Activated CD4-positive, alpha-beta T cell treated with anti-CD3 and anti-CD28 coated beads, Interleukin-2, amount 10 ng/mL, durations not matched to agents 7 days and 5 days (primary cell): ENCODE data around the gene SAMD11. TPM values are rescaled to one million over a fixed set of nuclear protein-coding genes. Genes with fewer than 3 reads are reported as not detected.

Experiments used
- CTCF ChIA-PET: fragments of 350-600 bp; sonication (Branson Sonifier 250); formaldehyde crosslinking; loops from one replicate; lab custom pipeline; 2021; ENCODE audit warnings: antibody characterized with exemption; lab: Charles Lee
- POLR2A ChIA-PET: fragments of 350-600 bp; sonication (Branson Sonifier 250); formaldehyde crosslinking; loops from one replicate; lab custom pipeline; 2021; ENCODE audit warnings: antibody characterized with exemption; lab: Charles Lee
- DNase-seq: peaks from one replicate; pipeline ENCODE4 v3.0.0-alpha.2; 2020
- H3K27ac Mint-ChIP-seq: one replicate; pipeline ENCODE4 v1.8.0; 2021; ENCODE audit warnings: mild to moderate bottlenecking, moderate library complexity, mixed read lengths
- H3K27me3 Mint-ChIP-seq: one replicate; pipeline ENCODE4 v1.8.0; 2021; ENCODE audit warnings: mixed read lengths
- H3K36me3 Mint-ChIP-seq: one replicate; pipeline ENCODE4 v1.8.0; 2021; ENCODE audit warnings: low read depth, mixed read lengths
- H3K4me1 Mint-ChIP-seq: one replicate; pipeline ENCODE4 v1.8.0; 2021; ENCODE audit warnings: mixed read lengths
- H3K4me3 Mint-ChIP-seq: one replicate; pipeline ENCODE4 v1.8.0; 2021; ENCODE audit warnings: mild to moderate bottlenecking, moderate library complexity, mixed read lengths
- H3K9me3 Mint-ChIP-seq: one replicate; pipeline ENCODE4 v1.8.0; 2021; ENCODE audit warnings: mixed read lengths
- total RNA-seq, 2 experiments: library from RNA; stranded (reverse); gene quantifications; one replicate each; pipeline ENCODE4 v1.2.3, GENCODE V29; 2021

The SAMD11 gene
- total RNA-seq, 2 experiments from 2014 or later: not detected

DNA sequence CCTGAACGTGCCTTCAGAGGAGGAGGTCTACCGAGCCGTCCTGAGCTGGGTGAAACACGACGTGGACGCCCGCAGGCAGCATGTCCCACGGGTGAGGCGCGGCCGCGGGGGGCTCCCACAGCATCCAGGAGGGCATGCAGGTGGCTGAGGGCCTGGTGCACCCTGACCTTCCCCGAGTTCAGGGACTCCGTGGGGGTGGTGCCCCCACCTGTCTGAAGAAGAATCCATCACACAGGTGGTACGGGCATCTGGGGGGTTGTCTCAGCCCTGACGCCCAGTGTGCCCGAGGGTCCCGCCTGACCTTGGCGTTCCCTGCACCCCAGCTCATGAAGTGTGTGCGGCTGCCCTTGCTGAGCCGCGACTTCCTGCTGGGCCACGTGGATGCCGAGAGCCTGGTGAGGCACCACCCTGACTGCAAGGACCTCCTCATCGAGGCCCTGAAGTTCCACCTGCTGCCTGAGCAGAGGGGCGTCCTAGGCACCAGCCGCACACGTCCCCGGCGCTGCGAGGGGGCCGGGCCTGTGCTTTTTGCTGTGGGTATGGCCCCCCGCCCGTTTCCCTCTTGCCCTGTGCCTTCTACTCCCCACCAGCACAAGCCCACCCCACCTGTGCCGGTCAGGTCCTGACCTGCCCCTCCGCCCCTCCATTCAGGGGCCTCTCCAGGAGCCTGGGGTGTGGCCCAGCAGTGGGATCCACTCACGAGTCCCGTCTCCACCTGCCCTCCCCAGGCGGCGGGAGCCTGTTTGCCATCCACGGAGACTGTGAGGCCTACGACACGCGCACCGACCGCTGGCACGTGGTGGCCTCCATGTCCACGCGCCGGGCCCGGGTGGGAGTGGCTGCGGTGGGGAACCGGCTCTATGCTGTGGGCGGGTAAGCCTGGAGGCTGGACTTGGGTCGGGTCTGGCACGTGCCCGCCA, 38.9 kb downstream of the SAMD11 start:
- H3K4me1 Mint-ChIP-seq: peaks cover 30% of the 10 kb centered on the region
- H3K4me3 Mint-ChIP-seq: peak overlapping the region; percentile 61
- H3K9me3 Mint-ChIP-seq: no peaks in the 10 kb centered on the region
- peaks cover 3% of the 10 kb centered on the region for H3K36me3 Mint-ChIP-seq
- ChIA-PET POLR2A (interaction anchor here (0.6 kb wide), 1 partner anchor 651 kb away, joined by 3 read pairs; no protein-coding TSS in a partner anchor), CTCF (interaction anchor here (1.2 kb wide), 1 partner anchor 10 kb away, joined by 3 read pairs; no protein-coding TSS in a partner anchor)
- H3K27ac Mint-ChIP-seq: no peak overlapping the region
- no peaks in the 10 kb centered on the region for H3K27me3 Mint-ChIP-seq
- no peak for DNase-seq

DNA sequence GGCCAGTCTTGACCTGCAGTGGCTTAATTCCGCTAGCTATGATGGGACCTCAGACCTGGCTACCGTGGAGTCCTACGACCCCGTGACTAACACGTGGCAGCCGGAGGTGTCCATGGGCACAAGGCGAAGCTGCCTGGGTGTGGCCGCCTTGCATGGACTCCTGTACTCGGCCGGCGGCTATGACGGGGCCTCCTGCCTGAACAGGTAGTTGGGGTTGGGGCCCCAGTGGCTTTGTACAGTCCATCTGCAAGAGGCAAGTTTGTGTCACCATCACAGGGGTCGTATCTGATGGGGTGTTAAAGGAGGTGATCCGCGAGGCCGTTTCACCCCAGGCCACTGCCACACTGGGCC, 39.6 kb downstream of the SAMD11 start:
- Mint-ChIP-seq H3K36me3 (peaks cover 3% of the 10 kb centered on the region), H3K4me1 (peaks cover 24% of the 10 kb centered on the region), H3K27ac (no peak overlapping the region), H3K9me3 (no peaks in the 10 kb centered on the region), H3K4me3 (no peak overlapping the region), H3K27me3 (peaks cover under 1% of the 10 kb centered on the region)
- POLR2A ChIA-PET: no interaction called here
- CTCF ChIA-PET: interaction anchor here (1.2 kb wide), 1 partner anchor 9 kb away, joined by 3 read pairs; no protein-coding TSS in a partner anchor
- DNase-seq: no peak

DNA sequence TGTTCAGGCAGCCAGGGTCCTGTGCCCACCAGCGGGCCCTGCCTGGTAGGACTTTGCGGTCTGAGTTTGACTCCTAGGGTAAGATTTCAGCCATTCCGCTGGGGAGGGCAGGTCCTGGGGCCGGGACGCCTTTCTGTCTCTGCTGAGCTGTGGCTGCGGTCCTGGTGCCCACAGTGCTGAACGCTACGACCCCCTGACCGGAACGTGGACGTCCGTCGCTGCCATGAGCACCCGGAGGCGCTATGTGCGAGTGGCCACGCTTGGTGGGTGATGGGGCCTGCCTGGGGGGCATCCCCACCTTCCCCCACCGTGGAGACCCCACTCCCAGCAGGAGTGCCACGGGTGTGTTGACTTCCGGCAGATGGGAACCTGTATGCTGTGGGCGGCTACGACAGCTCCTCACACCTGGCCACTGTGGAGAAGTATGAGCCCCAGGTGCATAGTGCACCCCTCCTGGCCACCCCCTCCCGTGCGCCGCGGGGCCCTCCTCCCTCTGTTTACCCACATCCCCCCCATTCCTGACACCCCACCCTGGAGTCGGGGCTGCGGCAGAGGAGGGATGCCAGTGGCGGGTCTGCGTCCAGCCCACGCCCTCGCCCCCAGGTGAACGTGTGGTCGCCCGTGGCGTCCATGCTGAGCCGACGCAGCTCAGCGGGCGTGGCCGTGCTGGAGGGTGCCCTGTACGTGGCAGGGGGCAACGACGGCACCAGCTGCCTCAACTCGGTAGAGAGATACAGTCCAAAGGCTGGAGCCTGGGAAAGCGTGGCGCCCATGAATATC, 40.2 kb downstream of the SAMD11 start:
- no peak for DNase-seq
- ChIA-PET POLR2A (no interaction called here), CTCF (interaction anchor here (1.2 kb wide), 1 partner anchor 8 kb away, joined by 3 read pairs; no protein-coding TSS in a partner anchor)
- H3K27me3 Mint-ChIP-seq: peaks cover 3% of the 10 kb centered on the region
- H3K36me3 Mint-ChIP-seq: peaks cover 3% of the 10 kb centered on the region
- H3K9me3 Mint-ChIP-seq: no peaks in the 10 kb centered on the region
- no peak overlapping the region for H3K27ac Mint-ChIP-seq
- peaks cover 21% of the 10 kb centered on the region for H3K4me1 Mint-ChIP-seq
- no peak overlapping the region for H3K4me3 Mint-ChIP-seq

DNA sequence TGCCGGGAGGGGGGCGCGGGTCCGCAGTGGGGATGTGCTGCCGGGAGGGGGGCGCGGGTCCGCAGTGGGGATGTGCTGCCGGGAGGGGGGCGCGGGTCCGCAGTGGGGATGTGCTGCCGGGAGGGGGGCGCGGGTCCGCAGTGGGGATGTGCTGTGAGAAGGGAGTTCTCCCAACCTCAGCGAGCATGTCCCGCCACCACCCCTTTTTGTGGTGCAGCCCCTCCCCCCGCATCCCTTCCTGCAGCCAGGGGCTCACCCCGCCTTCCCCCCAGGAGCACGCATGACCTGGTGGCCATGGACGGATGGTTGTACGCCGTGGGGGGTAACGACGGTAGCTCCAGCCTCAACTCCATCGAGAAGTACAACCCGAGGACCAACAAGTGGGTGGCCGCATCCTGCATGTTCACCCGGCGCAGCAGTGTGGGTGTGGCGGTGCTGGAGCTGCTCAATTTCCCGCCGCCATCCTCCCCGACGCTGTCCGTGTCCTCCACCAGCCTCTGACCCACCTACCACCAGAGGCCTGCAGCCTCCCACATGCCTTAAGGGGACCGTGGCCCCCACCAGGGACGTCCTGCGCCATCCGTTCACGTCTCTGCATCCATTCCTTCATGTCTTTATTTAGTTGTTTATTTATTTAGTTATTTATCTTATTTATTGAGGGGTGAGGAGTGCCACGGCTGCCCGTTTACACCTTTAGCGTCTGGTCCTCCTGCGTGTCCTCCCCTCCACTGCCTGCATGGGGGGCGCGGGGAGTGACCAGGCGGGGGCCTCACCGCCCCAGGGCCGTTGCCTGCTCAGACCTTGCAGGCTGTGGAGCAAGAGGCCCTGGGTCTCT, 41.2 kb downstream of the SAMD11 start:
- Mint-ChIP-seq H3K4me3 (no peak overlapping the region), H3K4me1 (peaks cover 21% of the 10 kb centered on the region), H3K36me3 (peaks cover 3% of the 10 kb centered on the region), H3K27ac (no peak overlapping the region), H3K27me3 (peaks cover 11% of the 10 kb centered on the region), H3K9me3 (peaks cover 3% of the 10 kb centered on the region)
- DNase-seq: no peak
- POLR2A ChIA-PET: no interaction called here
- CTCF ChIA-PET: no interaction called here

DNA sequence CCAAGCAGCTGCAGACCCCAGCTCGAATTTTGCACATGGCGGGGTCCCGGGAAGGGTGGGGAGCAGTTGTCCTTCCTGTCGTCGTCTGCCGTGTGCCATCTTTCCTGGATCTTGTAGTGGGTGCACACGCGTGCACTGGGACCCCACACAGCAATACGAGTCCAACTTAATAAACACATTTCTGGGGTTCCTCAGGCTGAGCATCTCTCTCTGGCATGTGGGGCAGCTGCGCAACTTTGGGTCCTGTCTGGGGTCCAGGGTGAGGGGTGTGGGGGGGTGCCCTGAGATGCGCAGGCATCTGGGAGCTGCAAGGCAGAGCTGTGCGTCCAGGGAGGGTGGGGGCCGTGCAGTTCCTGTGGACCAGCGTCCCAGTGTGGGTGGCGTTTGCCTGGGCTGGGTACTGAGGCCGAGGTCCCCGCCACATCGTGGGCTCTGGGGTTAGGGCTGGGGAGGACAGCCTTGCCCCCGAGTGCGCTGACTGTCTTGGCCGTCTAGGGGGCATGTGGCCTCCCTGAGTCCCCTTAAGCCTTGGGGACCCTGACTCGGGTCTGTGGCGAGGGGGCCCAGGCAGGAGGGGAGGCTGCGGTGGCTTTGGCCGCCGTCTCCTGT, 41.9 kb downstream of the SAMD11 start:
- peaks cover 17% of the 10 kb centered on the region for H3K4me1 Mint-ChIP-seq
- ChIA-PET POLR2A (no interaction called here), CTCF (no interaction called here)
- peaks cover 3% of the 10 kb centered on the region for H3K9me3 Mint-ChIP-seq
- peaks cover 11% of the 10 kb centered on the region for H3K27me3 Mint-ChIP-seq
- H3K4me3 Mint-ChIP-seq: peak overlapping the region; percentile 38
- H3K36me3 Mint-ChIP-seq: peaks cover 3% of the 10 kb centered on the region
- no peak overlapping the region for H3K27ac Mint-ChIP-seq
- DNase-seq: no peak

DNA sequence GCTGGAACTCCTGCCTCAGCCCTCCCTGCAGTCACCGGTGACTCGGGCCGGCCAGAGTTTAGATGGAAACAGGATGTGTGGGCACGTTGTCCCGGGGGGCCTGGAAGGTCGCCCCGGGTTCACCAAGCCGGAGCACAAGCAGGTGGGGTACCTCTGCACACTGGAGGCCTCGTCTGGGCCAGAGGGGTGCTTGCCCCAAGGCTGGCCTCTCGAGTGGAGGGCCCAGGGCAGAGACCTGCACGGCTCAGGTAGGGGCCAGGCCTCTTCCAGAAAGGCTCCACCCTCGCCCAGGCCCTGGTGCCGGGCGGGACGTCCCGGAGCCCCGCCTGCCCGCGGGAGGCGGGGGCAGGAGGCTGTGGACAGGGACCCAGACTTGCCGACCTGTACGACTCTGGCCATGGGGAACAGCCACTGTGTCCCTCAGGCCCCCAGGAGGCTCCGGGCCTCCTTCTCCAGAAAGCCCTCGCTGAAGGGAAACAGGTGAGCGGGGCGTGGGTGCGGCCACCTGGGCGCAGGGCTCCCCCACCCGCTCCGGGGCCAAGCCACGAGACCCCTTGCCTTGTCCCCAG, 42.5 kb downstream of the SAMD11 start, which contains the start of gene PLEKHN1:
Gene PLEKHN1 (plus strand): TSS at position 348 of the 569 bp plus-strand sequence. CDS start 50 bp downstream, at position 398.
- Mint-ChIP-seq H3K9me3 (peaks cover 3% of the 10 kb centered on the region), H3K36me3 (peaks cover 3% of the 10 kb centered on the region), H3K4me1 (peaks cover 17% of the 10 kb centered on the region), H3K4me3 (peak within 1 kb of the TSS; percentile 76), H3K27me3 (peaks cover 11% of the 10 kb centered on the region), H3K27ac (peak within 1 kb of the TSS; percentile 79)
- no peak for DNase-seq
- CTCF ChIA-PET: interaction anchor here (0.6 to 0.9 kb wide), 2 partner anchors 17 to 59 kb away, joined by 3 read pairs; no protein-coding TSS in a partner anchor
- POLR2A ChIA-PET: no interaction called here

DNA sequence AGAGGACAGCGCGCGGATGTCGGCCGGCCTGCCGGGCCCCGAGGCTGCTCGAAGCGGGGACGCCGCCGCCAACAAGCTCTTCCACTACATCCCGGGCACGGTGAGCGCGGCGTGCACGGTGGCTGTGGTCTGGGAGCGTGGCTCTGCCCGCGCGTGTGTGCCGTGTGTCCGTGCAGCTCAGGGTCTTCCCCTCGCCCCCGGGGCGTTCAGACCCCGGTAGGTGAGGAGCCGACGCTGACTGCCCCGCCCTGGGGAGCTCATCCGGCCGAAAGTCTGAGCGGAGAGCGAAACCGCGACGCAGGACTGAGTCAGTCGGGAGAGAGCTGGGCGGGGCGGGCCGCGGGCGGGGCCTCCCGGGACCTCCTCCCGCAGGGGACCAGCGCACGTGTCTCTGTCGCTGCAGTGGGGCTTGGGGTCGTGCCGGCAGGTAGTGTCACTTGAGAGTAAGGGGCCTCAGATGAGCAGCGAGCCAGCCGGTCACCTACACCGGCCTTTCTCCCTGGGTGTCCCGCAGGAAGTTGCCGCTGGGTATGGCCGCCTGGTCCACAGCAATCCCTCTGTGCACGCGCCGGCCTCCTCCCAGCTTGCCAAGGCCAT, 43.1 kb downstream of the SAMD11 start:
- peaks cover 11% of the 10 kb centered on the region for H3K27me3 Mint-ChIP-seq
- H3K27ac Mint-ChIP-seq: peak overlapping the region; percentile 79
- H3K4me1 Mint-ChIP-seq: peaks cover 13% of the 10 kb centered on the region
- peaks cover 3% of the 10 kb centered on the region for H3K9me3 Mint-ChIP-seq
- peaks cover 3% of the 10 kb centered on the region for H3K36me3 Mint-ChIP-seq
- CTCF ChIA-PET: interaction anchor here (0.6 to 1.7 kb wide), 4 partner anchors 10 to 59 kb away, joined by 3 to 8 read pairs (median 3); partner anchors contain the start of gene PERM1
- DNase-seq: peak; percentile 83
- POLR2A ChIA-PET: no interaction called here
- H3K4me3 Mint-ChIP-seq: peak overlapping the region; percentile 76

DNA sequence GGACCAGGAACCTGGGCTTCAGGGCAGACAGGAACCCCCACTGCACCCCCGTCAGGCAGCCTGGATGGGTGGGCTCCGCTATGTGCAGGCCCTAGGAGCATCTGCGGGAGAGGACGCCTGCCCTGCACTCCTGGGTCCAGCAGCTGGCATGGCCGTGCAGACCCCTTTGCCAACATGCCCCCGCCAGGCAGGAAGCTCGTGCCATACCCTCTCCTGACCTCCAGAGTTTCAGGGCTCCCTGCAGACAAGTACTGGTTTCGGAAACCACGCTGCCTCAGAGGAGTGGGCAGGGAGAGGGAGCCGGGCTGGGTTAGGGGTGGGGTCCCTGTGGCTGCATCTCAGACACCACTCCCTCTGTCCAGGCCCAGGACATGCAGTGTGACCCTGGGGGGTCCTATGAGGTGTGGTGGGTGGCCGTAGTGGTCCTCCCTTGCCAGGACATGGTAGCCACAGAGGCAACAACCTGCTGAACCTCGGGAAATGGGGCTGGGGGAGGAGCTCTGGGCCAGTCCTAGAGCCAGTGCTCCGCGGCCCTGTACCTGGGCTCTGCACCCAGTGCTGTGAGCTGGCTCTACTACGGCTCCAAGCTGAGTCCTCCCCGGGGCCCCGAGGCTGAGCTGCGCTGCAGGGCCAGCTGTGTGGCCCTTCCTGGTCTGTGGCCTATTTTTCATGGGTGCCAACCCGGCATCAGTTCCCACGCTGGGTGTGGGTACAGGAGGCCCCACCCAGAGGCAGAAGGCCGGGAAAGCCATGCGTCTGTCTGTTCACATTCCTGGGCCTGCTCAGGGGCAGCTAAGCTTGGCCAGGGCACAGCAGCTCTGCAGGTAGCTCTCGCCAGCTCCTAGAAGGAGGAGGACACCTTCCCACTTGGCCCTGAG, 44.0 kb downstream of the SAMD11 start:
- no peak for DNase-seq
- H3K4me1 Mint-ChIP-seq: peaks cover 10% of the 10 kb centered on the region
- peaks cover 11% of the 10 kb centered on the region for H3K27me3 Mint-ChIP-seq
- H3K36me3 Mint-ChIP-seq: no peaks in the 10 kb centered on the region
- no peak overlapping the region for H3K27ac Mint-ChIP-seq
- H3K4me3 Mint-ChIP-seq: no peak overlapping the region
- CTCF ChIA-PET: interaction anchor here (1.1 to 1.7 kb wide), 3 partner anchors 9 to 25 kb away, joined by 3 to 8 read pairs (median 3); partner anchors contain the start of gene PERM1
- POLR2A ChIA-PET: no interaction called here
- H3K9me3 Mint-ChIP-seq: peaks cover 3% of the 10 kb centered on the region

DNA sequence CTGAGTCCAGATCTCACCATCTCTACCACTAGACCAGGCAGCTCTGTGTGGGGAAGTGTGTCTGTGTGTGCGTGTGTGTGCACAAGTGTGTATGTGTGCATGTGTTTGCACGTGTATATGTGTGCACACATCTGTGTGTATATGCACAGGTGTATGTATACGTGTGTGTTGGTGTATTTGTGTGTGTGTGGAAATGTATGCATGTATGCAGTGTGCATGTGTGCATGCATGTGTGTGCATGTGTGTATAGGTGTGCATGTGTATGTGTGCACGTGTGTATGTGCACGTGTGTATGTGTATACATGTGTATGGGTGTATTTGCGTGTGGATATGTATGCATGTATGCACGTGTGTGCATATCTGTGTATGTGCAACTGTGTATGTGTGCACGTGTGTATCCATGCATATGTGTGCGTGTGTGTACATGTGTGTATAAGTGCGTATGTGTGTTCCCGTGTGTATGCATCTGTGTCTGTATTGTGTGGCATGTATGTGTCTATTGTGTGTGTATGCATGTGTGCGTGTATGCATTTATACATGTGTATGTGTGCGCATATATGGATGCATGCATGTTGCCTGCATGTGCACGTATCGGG, 45.6 kb downstream of the SAMD11 start:
- DNase-seq: no peak
- H3K36me3 Mint-ChIP-seq: no peaks in the 10 kb centered on the region
- H3K9me3 Mint-ChIP-seq: peaks cover 3% of the 10 kb centered on the region
- H3K27me3 Mint-ChIP-seq: peaks cover 11% of the 10 kb centered on the region
- H3K27ac Mint-ChIP-seq: no peak overlapping the region
- no peak overlapping the region for H3K4me3 Mint-ChIP-seq
- POLR2A ChIA-PET: no interaction called here
- peaks cover 10% of the 10 kb centered on the region for H3K4me1 Mint-ChIP-seq
- CTCF ChIA-PET: interaction anchor here (0.5 kb wide), 1 partner anchor 54 kb away, joined by 3 read pairs; no protein-coding TSS in a partner anchor

DNA sequence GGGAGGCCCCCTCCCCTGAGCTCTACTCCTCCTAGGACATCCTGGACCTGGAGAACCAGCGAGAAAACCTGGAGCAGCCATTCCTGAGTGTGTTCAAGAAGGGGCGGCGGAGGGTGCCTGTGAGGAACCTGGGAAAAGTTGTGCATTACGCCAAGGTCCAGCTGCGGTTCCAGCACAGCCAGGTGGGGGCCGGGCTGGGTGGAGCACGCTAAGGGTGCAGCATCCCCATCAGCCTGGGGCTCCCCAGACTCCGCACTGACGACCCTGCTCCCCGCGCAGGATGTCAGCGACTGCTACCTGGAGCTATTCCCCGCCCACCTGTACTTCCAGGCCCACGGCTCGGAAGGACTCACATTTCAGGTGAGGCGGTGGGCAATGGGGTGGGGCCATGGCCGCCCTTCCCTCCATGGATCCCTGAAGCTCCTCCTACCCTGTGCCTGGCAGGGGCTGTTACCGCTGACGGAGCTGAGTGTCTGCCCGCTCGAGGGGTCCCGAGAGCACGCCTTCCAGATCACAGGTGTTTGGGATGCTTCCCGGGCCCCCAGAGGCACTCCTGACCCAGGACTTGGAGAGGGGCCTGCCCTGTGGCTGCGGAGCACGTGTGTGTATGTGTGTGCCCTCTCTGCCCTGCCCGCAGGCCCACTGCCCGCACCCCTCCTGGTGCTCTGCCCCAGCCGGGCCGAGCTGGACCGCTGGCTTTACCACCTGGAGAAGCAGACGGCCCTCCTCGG, 46.7 kb downstream of the SAMD11 start:
- CTCF ChIA-PET: interaction anchor here (0.8 kb wide), 1 partner anchor 66 kb away, joined by 3 read pairs; no protein-coding TSS in a partner anchor
- DNase-seq: no peak
- H3K4me1 Mint-ChIP-seq: peaks cover 10% of the 10 kb centered on the region
- POLR2A ChIA-PET: no interaction called here
- H3K27me3 Mint-ChIP-seq: peaks cover 11% of the 10 kb centered on the region
- peaks cover 3% of the 10 kb centered on the region for H3K9me3 Mint-ChIP-seq
- no peak overlapping the region for H3K4me3 Mint-ChIP-seq
- H3K36me3 Mint-ChIP-seq: no peaks in the 10 kb centered on the region
- H3K27ac Mint-ChIP-seq: no peak overlapping the region
